Stomach (tissue), 4 donors: ENCODE data around the gene CHST12.

Experiments
- POLR2A ChIP-seq, 4 donors: fragments of 450-650 bp; IDR thresholded peaks; one replicate each; pipeline ENCODE4 v1.6.1; 2016; ENCODE audit warnings: antibody characterized with exemption in 4 of 4, control low read depth in 2 of 4, mild to moderate bottlenecking in 1 of 4, moderate library complexity in 1 of 4
- POLR2AphosphoS5 ChIP-seq, 3 donors: sonication (generic); formaldehyde crosslinking; IDR thresholded peaks; one replicate each; pipeline ENCODE4 v1.6.1; 2016; ENCODE audit warnings: antibody characterized with exemption in 3 of 3
- TF ChIP-seq, protein P1 (sequence below), 7 experiments: fragments of 450-650 bp in 4 of 7; fragments of 200-600 bp in 3 of 7; sonication (generic) in 3 of 7; IDR thresholded peaks; one replicate each; pipeline ENCODE4 v1.5.1; 2016 to 2019; ENCODE audit warnings: antibody characterized with exemption in 7 of 7, control low read depth in 2 of 7, mild to moderate bottlenecking in 1 of 7

DNA sequence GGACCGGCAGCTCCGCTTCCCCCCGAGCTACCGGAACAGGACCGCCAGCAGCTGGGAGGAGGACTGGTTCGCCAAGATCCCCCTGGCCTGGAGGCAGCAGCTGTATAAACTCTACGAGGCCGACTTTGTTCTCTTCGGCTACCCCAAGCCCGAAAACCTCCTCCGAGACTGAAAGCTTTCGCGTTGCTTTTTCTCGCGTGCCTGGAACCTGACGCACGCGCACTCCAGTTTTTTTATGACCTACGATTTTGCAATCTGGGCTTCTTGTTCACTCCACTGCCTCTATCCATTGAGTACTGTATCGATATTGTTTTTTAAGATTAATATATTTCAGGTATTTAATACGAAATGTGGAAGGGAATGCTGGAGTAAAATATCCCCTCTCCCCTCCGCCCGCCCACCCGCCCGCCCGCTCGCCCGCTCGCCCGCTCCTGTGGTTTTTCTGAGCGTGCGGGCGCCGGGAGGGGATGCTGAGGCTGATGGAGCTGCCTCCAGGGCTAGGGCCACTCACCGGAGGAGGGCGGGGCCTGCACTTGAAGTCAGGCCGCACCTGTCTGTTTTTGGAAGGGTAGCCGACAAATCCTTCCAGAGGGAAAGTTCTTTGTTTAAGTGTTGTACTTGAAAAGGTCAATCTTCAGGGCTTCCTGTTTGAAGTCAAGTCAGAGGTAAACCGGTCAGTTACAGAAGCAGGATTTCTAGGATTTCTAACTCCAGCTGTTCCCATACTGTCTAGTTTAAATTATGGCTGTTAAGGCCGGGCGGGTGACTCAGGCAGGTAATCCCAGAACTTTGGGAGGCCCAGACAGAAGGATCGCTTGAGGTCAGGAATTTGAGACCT, 30.5 kb downstream of the CHST12 start:
- TF ChIP-seq POLR2AphosphoS5 (IDR thresholded peaks at IDR 0.05) (no peak), POLR2A (IDR thresholded peaks at IDR 0.05) (no peak)
- TF ChIP-seq, protein P1, sequence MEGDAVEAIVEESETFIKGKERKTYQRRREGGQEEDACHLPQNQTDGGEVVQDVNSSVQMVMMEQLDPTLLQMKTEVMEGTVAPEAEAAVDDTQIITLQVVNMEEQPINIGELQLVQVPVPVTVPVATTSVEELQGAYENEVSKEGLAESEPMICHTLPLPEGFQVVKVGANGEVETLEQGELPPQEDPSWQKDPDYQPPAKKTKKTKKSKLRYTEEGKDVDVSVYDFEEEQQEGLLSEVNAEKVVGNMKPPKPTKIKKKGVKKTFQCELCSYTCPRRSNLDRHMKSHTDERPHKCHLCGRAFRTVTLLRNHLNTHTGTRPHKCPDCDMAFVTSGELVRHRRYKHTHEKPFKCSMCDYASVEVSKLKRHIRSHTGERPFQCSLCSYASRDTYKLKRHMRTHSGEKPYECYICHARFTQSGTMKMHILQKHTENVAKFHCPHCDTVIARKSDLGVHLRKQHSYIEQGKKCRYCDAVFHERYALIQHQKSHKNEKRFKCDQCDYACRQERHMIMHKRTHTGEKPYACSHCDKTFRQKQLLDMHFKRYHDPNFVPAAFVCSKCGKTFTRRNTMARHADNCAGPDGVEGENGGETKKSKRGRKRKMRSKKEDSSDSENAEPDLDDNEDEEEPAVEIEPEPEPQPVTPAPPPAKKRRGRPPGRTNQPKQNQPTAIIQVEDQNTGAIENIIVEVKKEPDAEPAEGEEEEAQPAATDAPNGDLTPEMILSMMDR (IDR thresholded peaks at IDR 0.05): no peak
